ENCODE measurements around the gene KRTCAP3.

GRCh38 chr2:27442920-27443282 lies 720 bp downstream of the KRTCAP3 start:
- TF ChIP-seq CTCF (IDR thresholded peaks at IDR 0.05) (no peak), POLR2A (IDR thresholded peaks at IDR 0.05) (no peak)

Measured in Peyer's patch (tissue), 4 donors.